GM19023 (cell line): Measurements from ENCODE around the gene GALNT17.

ENCODE experiments used
- ATAC-seq: cut with Tn5 transposase; IDR thresholded peaks from one replicate; pipeline ENCODE4 v1.9.1; 2021; ENCODE audit warnings: mild to moderate bottlenecking, moderate library complexity; ENCODE audit not compliant: unreplicated experiment

Gene GALNT17

DNA sequence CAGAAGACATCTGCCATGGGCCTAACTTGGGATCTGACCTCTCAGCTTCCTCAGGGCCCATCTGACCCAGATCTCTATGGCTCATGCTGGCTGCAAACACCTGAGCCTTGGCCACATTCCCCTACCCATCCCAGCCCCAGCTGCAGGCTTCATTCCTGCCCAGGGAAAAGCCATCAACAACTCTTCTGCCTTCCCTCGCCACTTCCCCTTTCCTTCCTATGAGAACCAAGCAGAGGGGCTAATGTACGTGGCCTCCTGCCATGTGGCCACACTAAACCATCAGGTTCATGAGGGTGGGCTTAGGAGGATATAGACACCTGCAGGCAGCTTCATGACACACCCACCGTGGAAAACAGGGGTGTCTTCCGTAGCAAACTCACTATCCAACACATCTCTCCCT is 312.2 kb downstream of the GALNT17 start:
- ATAC-seq = no peak

DNA sequence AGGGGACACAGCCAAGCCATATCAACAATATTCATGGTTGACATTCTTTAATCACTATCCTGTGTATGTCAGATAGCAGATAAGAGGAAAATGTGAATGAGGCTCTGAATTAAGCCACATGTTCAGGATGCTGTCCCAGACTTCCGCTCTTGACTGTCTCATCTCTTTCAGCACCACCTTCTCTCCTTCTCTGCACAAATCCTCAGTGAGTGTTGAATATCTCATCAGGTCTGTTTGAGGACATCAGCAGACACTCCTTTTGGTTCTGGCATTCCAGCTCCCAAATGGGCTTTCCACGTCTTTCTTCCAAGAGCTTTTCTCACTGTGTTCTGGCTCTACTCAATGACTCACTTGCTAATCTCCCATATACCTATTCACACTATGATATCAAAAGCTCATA is 321.7 kb downstream of the GALNT17 start:
- no peak for ATAC-seq

DNA sequence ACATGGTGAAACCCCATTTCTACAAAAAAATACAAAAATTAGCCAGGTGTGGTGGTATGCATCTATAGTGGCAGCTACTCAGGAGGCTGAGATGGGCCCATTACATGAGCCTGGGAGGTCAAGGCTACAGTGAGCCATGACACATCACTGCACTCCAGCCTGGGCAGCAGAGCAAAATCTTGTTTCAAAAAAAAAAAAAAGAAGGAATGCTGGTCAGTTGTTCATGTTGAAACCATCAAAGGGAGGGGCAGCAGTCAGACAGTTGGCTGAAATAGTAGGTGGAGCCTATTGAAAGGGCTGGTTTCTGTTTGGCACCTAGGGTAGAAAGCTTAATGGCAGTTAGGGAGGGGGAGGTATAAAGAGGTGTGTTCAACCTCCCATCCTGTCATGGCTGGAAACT is 323.0 kb downstream of the GALNT17 start:
- no peak for ATAC-seq

DNA sequence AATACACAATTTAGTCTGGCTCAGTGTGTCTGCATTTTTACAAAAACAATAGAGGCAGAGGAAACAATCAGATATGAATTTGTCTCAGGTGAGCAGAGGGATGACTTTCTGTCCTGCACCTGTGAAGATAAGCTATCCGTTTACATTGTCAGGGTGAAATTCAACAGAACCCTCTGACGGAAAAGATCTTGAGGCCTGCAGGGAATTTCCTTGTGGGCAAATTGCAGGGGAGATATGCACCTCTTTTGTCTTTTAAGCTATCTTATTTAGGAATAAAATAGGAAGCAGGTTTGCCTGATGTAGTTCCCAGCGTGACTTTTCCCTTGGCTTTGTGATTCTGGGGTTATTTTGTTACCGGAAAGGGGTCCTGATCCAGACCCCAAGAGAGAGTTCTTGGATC is 325.1 kb downstream of the GALNT17 start:
- ATAC-seq = no peak

DNA sequence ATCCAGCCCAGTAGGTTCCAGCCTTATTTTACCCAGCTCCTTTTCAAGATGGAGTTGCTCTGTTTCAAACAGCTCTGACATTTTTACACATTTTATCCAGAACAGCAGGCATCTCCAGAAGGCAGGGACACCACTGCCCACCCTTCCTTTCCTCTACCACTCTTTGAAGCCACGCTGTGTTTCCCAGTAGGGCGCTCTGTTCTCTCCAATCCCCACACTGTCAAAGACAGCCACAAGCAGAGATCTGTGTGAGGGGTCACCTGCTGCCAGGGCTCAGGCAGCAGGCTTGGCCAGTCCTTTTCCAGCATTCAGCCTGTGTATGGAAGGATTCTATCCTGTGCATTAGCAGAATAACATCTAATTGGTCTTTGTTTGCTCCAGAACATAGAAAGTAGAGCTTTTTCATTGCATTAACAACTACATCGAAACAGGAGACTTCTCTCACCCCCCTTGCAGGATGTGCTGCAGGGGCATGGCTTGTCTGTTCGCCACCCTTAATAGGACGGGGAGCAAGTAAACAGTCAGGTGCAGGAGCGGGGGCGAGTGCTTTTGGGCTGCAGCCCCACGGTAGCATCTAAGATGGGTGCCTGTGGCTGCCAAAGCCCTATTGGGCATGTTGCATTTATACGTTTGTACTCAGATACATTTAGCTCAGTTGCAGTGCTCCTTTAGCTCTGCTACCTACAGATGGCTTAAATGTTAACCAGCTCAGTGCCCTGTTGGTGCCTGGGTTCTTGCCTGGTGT is 326.1 kb downstream of the GALNT17 start:
- ATAC-seq = no peak

DNA sequence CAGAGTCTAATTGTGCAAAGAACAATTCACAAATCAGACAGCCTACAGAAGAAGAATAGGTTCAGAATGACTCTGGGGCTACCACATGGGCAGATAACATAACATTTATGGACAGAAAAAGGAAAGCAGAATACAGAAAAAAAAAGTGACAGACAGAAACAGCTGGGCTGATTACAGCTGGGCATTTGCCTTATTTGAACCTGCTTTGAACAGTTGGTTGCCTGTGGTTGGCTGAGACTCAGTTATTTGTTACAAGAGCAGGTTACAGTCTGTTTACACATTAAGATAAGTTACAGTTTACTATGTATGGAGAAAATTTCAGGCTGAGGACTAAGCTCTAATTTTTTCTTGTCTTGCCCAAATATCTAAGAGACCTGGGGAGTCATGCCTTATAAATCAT is 327.2 kb downstream of the GALNT17 start:
- no peak for ATAC-seq

DNA sequence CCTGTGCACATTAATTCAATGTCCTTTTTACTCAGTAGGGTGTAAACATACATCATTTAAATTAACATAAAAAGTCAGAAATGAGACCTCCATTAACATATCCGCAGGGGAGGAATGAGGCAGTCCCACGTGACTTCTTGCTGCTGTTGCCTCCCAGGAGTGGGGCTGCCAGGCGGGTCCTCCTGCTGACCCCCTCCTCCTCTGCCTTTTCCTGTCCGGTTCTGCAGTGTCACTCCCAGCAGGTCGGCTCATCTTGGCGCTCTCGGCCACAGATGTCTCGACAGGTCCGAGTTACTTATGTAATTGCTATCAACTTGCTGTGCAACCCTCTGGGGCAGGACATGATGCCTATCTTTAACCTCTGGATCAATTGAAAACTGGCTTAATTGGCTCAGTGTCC is 329.6 kb downstream of the GALNT17 start:
- ATAC-seq = no peak

DNA sequence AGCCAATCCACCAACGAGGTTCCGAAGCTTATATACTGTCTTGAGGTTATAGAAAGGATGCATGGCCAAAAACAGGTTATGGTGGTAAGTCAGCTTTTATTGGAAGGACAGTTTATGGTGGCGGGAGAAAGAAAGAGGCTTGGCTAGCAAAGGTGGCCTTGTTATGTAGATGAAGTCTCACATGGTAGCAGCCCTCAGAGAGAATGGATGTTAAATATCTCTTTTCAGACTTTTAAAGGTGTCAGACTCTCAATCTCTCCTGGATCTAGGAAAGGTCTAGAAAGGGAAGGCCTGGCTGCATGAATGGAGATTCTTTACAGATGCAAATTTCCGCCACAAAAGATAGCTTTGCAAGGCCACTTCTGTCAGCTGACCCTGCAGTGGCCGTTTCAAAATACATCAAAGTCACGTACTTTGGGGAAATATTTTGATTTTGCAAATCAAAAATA is 333.8 kb downstream of the GALNT17 start:
- no peak for ATAC-seq

DNA sequence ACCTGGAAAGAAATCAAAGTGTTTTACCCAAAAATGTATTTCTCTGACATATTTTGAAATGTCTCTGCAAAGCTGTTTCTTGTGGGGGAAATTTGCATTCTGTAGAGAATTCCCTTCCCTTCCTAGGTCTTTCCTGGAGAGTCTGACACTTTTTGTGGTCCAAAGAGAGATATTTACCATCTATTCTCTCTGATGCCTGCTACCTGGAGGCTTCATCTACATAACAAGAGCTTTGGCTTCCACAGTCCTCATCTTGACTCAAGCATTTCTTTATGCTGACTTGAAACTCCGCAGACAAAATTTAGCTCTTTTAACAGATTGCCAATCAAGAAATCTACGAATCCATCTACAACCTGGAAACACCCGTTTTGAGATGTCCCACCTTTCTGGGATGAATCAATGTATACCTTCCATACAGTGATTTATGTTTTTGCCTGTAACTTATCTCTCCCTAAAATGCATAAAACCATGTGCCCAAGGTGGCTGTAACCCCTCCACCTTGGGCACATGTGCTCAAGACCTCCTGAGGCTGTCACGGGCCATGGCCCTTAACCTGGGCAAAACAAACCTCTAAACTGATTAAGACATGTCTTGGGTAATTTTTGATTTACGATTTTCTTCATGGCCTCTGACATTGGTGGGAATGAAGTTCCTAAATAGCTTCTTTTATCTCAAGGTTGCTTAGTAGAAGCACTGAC is 334.7 kb downstream of the GALNT17 start:
- ATAC-seq = no peak

DNA sequence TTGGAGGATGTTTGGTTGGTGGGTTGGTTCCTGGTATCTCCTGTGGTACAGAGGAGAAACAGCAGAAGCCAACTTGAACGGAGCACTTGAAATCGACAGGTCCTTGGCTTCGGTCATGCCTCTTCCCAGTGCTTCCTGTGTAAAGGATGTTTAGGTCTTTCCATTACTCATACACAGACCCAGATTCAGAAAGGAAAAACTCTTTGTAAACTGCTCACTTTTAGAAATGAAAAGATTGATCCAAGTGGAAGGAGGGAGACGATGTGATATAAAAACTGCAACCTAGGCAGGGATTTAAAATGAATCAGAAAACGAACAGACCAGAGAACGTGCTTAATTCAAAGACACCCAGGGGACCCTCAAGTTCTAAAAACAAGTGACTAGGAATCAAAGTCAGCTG is 338.4 kb downstream of the GALNT17 start:
- ATAC-seq = no peak

DNA sequence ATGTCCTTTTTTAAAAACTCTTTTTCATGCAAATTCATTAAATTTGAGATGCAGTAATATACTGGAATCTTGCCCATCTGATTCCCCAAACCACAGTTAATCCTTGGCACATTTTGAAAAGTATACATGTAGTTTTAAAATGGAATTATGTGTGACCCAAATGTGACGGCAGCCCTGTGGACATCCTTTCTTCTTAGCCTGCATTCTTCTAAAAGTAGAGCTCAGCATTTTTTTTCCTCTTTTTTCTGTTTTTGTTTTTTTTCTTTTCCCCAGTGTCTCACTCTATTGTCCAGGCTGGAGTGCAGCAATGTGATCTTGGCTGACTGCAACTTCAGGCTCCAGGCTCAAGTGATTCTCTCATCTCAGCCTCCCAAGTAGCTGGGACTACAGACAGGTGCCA is 338.9 kb downstream of the GALNT17 start:
- no peak for ATAC-seq

DNA sequence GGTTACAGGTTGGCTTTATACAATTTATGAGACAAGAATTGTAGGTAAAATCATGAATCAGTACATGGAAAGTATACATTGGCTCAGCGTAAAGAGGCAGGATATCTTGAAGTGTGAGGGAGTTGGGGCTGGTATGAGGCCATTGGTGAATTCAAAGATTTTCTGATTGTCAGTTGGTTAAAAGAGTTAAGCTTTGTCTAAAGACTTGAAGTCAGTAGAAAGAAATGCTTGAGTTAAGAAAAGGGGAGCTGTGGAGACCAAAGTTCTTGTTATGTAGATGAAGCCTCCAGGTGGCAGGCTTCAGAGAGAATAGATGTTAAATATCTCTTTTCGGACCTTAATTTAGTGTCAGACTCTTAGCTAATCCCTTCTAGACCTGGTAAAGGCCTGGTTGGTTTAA is 341.0 kb downstream of the GALNT17 start:
- ATAC-seq = no peak

DNA sequence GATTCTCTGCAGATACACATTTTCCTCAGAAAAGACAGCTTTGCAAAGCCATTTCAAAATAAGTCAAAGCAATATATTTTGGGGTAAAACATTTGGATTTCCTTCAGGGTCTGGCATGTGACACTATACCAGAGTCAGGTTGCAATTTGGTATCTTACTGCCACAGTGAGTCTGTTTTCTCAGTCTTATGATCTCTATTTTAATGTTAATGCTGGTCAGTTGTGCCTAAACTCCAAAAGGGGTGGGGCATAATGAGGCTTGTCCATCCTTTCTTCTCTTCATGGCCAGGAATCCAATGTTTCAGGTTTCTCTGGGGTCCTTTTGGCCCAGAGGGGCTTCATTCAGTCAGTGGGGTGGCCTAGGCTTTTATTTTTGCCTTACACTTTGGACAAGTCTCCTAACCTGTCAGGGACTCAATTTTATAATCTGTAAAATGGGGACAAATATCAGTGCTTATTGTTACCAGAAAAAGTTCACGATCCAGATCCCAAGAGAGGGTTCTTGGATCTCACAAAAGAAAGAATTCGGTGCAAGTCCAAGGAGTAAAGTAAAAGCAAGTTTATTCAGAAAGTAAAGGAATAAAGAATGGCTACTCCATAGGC is 341.5 kb downstream of the GALNT17 start:
- ATAC-seq = no peak

DNA sequence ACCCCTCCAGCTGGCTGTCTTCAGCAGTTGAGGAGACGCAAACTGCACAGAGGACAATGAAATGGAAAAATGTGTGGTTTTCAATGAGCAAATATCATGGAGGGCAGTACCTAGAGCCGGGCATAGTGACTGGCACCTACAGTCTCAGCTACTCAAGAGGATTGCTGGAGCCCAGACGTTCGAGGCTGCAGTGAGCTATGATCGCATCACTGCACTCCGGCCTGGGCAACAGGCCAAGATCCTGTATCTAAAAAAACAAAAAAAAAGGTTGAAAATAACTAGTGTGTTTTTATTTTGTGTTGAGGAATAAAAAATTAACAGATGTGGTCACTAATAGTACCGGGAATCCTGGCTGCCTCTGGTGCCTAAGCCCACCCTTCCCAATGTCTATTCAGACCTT is 345.5 kb downstream of the GALNT17 start:
- ATAC-seq = no peak

DNA sequence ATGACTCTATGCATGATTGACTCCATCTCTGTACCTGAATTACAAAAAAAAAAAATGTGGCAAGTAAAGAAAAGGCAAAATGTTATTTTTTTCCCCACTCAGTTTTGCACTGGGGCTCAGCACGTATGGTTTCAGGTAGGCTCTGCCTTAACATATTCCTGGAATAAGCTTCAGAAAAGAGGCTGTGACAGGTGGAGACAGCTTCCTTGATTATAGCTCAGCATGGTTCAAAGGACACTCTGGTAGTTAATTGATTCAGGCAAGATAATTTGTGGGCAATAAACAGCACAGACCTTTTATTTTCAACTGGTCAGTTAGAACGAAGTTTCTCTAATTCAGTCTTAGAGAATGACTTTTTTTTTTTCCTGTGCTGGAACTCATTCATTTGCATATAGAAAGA is 347.3 kb downstream of the GALNT17 start:
- no peak for ATAC-seq

DNA sequence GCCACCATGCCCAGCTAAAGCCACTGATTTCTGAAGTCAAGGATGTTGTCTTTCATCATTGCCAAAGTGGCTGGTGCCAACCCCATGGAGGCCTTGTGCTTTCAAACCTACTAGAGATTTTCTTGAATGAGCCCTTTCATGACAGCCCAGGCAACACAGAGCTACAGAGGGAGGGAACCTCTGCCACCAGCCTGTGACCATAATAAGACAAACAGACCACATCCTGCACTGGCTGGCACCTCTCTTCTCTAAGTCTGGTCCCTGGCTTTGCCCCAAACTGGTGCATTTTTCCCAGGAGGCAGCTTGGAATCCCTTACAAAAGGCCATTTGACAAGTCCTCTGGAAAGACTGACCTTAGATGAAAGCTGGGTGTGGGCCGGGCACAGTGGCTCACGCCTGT is 348.8 kb downstream of the GALNT17 start:
- ATAC-seq = no peak

DNA sequence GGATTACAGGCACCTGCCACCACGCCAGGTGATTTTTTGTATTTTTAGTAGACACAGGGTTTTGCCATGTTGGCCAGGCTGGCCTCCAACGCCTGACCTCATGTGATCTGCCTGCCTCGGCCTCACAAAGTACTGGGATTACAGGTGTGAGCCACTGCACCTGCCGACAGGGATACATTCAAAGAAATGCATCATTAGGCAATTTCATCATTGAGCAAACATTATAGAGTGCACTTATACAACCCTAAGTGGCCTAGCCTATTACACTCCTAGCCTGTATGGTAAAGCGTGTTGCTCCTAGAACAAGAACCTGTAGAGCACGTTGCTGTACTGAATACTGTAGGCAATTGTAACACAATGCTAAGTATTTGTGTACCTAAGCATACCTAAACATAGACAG is 350.3 kb downstream of the GALNT17 start:
- no peak for ATAC-seq

DNA sequence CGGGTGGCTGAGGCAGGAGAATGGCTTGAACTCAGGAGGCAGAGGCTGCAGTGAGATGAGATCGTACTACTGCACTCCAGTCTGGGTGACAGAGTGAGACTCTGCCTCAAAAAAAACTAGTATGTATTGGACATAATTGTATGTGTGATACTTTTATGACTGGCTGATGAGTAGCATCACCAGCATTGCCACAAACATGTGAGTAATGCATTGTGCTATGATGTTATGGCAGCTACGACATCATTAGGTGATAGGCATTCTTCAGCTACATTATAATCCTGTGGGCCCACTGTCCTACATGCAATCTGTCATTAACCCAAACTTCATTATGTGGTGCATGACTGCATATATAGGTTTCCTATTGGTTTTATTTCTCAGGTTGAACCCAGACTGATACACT is 352.4 kb downstream of the GALNT17 start:
- no peak for ATAC-seq

DNA sequence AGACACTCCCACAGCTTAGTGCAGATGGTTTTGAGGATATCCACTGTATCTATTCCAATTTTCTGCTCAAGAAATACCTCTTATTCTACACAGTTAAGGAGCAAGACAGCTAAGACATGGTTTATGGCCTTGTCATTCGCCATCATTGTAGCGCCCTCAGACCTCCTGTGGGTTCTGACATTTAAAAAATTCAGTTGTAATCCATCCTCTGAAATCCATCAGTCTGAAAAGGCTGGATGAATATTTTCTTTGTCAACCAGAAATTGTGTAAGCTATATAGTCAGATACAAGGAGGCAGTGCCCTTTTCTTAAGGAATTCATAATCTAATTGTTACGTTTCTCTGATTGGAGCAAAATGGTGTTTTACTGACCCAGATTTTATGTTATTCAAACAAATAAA is 353.6 kb downstream of the GALNT17 start:
- ATAC-seq = no peak

DNA sequence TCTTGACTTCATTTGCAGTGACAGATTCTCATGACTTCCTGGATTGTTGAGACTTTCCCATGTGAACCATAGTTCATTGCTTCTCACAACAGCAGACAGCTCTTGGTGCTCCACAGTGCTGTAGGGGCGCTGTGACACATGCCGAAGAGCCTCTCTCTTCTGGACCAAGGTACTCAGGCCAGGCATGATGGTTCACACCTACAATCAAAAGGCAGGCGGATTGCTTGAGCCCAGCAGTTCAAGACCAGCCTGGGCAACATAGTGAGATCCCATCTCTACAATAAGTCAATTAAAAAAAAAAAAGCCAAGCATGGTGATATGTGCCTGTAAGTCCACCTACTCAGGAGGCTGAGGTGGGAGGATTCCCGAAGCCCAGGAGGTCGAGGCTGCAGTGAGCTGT is 354.5 kb downstream of the GALNT17 start:
- ATAC-seq = no peak

DNA sequence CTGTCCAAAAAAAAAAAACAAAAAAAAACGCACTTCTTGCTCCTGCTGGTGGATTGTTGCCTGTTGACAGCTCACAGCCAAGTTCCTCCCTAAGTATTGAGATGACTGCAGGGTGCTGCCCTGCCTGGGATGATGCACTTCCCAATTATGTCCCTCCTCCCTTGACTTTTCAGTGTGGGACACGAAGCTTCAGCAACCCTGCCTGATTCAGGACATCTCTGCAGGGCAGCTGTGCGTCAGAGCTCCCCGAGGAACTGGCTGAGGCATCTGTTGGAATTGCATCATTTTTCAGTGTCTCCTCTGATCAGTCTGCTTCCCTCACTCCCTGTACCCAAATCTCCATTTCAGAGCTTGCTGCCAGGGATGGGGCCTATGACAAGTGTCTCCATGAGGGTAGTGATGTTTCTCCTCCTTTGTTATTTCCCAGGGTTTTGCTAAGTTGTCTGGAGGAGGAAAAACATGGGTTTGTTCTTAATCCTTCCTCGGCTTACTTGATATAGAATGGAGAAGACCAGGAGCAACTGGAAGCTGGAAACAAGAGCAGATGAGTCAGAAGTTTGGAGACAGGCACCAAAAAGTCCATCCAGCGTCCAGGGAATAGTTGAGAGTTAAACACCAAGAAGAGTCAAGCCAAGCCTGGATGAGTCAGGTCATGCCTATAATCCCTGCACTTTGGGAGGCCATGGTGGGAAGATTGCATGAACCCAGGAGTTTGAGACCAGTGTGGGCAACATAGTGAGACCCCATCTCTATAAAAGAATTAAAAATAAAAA is 355.1 kb downstream of the GALNT17 start:
- ATAC-seq = no peak

DNA sequence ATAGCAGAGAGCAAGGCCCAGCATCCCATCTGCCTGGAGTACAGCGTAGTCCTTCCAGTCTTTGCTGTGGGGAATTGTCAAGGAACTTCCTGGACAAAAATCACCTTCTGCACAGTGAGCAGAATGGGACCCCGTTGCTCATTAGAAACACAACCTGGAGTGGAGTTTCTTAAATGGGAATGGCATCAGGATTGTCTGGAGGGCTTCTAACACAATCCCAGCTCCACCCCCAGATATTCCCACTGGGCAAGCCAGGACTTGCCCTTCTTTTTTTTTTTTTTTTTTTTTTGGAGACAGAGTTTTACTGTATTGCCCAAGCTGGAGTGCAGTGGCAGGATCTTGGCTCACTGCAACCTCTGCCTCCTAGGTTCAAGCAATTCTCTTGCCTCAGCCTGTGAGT is 356.4 kb downstream of the GALNT17 start:
- no peak for ATAC-seq
